Glomerular endothelial cell (primary cell): Measurements from ENCODE around the gene DOK7. TPM values are rescaled to one million over a fixed set of nuclear protein-coding genes. Genes with fewer than 3 reads are reported as not detected.
"Not testable (repeated sequence)": the region's sequence is repeated elsewhere in the genome, so short reads cannot be mapped to it uniquely, and the experiment has no call there.

Experiments used
- DNase-seq: peaks from one replicate; pipeline ENCODE4 v3.0.0-alpha.2; 2011; ENCODE audit warnings: low read depth, low spot score; ENCODE audit errors: extremely low read depth
- total RNA-seq: library from RNA; depleted of rRNA; stranded (reverse); fragments of >200 nt; gene quantifications from 2 replicates; pipeline ENCODE4 v1.2.3, GENCODE V29; 2015

DOK7 gene
- total RNA-seq, 1 donor from 2014 or later: not detected

- no peak for DNase-seq
Measured at GRCh38 chr4:3529363-3529762, 66.3 kb downstream of the DOK7 start.

GRCh38 chr4:3530051-3530450 is 66.9 kb downstream of the DOK7 start:
- DNase-seq: no peak

- DNase-seq: no peak
Measured at GRCh38 chr4:3530663-3531254, 67.7 kb downstream of the DOK7 start.

- DNase-seq: no peak
Measured at GRCh38 chr4:3531318-3531878, 68.3 kb downstream of the DOK7 start.

- no peak for DNase-seq
Measured at GRCh38 chr4:3531879-3532750, 69.0 kb downstream of the DOK7 start, which contains the start of gene LRPAP1. Gene LRPAP1, minus strand, starts transcription at chr4:3532422. Its CDS starts 10 bp downstream, at chr4:3532412.

DNA sequence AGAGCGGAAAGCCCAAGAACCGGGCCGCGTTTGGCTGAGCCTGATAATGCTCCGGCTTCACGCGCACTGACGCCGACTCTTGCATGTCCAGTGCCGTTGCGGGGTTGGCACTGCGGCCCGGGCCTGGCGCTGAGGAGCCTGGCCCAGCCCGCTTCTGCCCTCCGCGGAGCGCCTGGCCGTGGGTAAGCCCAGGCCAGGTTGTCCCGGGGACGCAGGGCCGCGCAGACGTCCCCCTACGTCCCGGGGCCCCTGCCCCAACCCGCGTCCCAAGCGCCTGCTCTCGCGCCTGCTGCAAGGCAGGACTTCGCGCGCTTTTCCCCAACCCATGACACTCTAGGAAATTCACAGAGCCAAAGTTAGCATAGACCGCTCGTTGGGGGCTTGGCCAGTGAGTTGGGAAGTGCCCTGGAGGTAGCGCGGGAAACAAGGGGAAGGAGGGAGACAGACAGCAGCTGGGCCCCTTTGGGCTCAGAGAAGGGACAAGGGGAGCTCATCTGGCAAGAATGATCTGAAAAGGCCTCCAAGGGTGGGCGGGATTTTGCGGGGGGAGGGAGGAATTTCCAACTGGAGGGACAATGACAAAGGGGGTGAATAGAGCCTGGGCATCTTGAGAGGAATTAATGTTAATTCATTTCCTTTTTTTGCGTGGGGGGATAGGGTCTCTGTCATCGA is 69.8 kb downstream of the DOK7 start:
- DNase-seq: no peak

- DNase-seq: no peak
Measured at GRCh38 chr4:3533423-3533820, 70.3 kb downstream of the DOK7 start.

DNA sequence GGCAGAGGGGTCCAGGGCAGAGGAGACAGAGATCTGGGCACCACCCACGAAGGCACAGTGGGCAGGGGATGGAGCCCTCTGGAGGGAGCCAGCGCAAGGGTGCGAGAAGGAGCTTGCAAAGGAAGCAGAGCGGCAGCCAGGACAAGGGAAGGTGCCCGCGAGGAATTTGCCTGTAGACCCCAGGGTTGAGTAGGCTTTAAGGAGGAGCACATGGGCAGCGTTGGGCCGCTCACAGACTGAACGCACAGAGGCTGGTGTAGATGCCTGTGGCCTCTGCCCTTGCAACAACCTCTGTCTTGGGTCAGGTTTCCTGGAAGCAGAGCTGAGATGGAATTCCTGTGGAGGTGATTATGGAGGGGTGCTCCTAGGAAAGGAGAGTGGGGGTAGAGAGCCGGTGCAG is 72.7 kb downstream of the DOK7 start:
- DNase-seq: not testable (repeated sequence)

DNA sequence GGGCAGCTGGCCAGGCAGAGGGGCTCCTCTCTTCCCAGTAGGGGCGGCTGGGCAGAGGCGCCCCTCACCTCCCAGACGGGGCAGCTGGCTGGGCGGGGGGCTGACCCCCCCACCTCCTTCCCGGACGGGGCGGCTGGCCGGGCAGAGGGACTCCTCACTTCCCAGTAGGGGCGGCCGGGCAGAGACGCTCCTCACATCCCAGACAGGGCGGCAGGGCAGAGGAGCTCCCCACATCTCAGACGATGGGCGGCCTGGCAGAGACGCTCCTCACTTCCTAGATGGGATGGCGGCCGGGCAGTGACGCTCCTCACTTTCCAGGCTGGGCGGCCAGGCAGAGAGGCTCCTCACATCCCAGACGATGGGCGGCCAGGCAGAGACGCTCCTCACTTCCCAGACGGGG is 75.8 kb downstream of the DOK7 start:
- not testable (repeated sequence) for DNase-seq

DNA sequence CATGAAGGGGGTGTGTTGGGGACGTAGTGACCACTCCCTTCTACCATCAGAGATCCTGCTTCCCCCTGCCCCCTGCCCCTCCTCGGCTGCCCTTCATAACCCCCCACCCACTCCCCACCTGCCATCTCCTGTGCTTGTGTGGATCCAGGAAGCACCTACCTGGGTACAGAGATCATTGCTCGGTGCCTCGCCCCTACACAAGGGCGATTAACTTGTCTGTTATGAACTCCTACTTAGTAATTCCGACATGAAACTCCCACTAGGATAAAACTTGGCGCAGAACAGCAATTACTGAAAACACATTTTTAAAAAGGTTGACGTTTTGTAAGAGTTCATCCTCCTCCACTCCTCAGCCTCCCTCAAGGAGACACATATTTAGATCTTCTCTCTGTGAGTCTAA is 80.3 kb downstream of the DOK7 start:
- DNase-seq: not testable (repeated sequence)

Other genes with a start within 250 kb of the DOK7 start
- 0.34 and 0.64 TPM in 2 replicates for gene MSANTD1, start 214.1 kb upstream of the DOK7 start, total RNA-seq
- gene RGS12, start 170.3 kb upstream of the DOK7 start, total RNA-seq: 67.0 and 92.8 TPM in 2 replicates
- gene HGFAC, start 21.3 kb upstream of the DOK7 start, total RNA-seq: 0.64 TPM in 1 of 2 replicates, not detected in the other
- 253 and 307 TPM in 2 replicates for gene LRPAP1, start 69.1 kb downstream of the DOK7 start, total RNA-seq